Activated B cell treated with CpG ODN at 0.5 μM for 24 hours (primary cell): ENCODE results near the gene DYNLRB1. TPM values are rescaled to one million over a fixed set of nuclear protein-coding genes. Genes with fewer than 3 reads are reported as not detected.
"Not testable (repeated sequence)": the region's sequence is repeated elsewhere in the genome, so short reads cannot be mapped to it uniquely, and the experiment has no call there.

Experiments used
- ATAC-seq: fragments of 200-7000 bp; cut with Tn5 transposase; one replicate; pipeline ENCODE4 v1.10.0; 2021; ENCODE audit warnings: low read depth, mild to moderate bottlenecking, moderate library complexity
- CTCF ChIA-PET: fragments of 350-600 bp; sonication (Branson Sonifier 250); formaldehyde crosslinking; loops from one replicate; lab custom pipeline; 2021; ENCODE audit warnings: antibody characterized with exemption; lab: Charles Lee
- POLR2A ChIA-PET: fragments of 350-600 bp; sonication (Branson Sonifier 250); formaldehyde crosslinking; loops from one replicate; lab custom pipeline; 2021; ENCODE audit warnings: antibody characterized with exemption; lab: Charles Lee
- DNase-seq: peaks from one replicate; pipeline ENCODE4 v3.0.0; 2022
- H3K27ac Mint-ChIP-seq: one replicate; pipeline ENCODE4 v1.8.0; 2020; ENCODE audit warnings: mixed read lengths
- H3K27me3 Mint-ChIP-seq: one replicate; pipeline ENCODE4 v1.8.0; 2021; ENCODE audit warnings: mixed read lengths
- H3K36me3 Mint-ChIP-seq: one replicate; pipeline ENCODE4 v1.8.0; 2021; ENCODE audit warnings: low read depth, mixed read lengths
- H3K4me1 Mint-ChIP-seq: one replicate; pipeline ENCODE4 v1.8.0; 2021; ENCODE audit warnings: mixed read lengths
- H3K4me3 Mint-ChIP-seq: one replicate; pipeline ENCODE4 v1.8.0; 2020; ENCODE audit warnings: mild to moderate bottlenecking, mixed read lengths
- H3K9me3 Mint-ChIP-seq: one replicate; pipeline ENCODE4 v1.8.0; 2020; ENCODE audit warnings: mixed read lengths
- intact Hi-C: fragments of 100-400 bp; cut with micrococcal nuclease; formaldehyde crosslinking; loops from one replicate; pipeline ENCODE4 v1.15.1; 2024
- total RNA-seq: library from RNA; stranded (reverse); gene quantifications from 2 replicates; pipeline ENCODE4 v1.2.3, GENCODE V29; 2022
- TF ChIP-seq, protein P1 (sequence below): fragments of 200-600 bp; IDR thresholded peaks from one replicate; pipeline ENCODE4 v1.8.0; 2022; ENCODE audit warnings: antibody characterized with exemption, mild to moderate bottlenecking

Gene DYNLRB1
- total RNA-seq, 1 donor from 2014 or later, result 65.9 TPM

GRCh38 chr20:34491226-34491931 is 24.8 kb upstream of the DYNLRB1 start:
- CTCF ChIA-PET, result interaction anchor here (1.1 kb wide), 1 partner anchor 14 kb away, joined by 4 read pairs; no protein-coding TSS in a partner anchor
- POLR2A ChIA-PET, result interaction anchor here (0.5 kb wide), 1 partner anchor 120 kb away, joined by 3 read pairs; no protein-coding TSS in a partner anchor
- no peak overlapping the region for H3K27ac Mint-ChIP-seq
- intact Hi-C loops, result no loop called here
- DNase-seq, result no peak
- H3K4me1 Mint-ChIP-seq, result peaks cover 10% of the 10 kb centered on the region
- TF ChIP-seq, protein P1, sequence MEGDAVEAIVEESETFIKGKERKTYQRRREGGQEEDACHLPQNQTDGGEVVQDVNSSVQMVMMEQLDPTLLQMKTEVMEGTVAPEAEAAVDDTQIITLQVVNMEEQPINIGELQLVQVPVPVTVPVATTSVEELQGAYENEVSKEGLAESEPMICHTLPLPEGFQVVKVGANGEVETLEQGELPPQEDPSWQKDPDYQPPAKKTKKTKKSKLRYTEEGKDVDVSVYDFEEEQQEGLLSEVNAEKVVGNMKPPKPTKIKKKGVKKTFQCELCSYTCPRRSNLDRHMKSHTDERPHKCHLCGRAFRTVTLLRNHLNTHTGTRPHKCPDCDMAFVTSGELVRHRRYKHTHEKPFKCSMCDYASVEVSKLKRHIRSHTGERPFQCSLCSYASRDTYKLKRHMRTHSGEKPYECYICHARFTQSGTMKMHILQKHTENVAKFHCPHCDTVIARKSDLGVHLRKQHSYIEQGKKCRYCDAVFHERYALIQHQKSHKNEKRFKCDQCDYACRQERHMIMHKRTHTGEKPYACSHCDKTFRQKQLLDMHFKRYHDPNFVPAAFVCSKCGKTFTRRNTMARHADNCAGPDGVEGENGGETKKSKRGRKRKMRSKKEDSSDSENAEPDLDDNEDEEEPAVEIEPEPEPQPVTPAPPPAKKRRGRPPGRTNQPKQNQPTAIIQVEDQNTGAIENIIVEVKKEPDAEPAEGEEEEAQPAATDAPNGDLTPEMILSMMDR, result no peak
- H3K9me3 Mint-ChIP-seq, result no peaks in the 10 kb centered on the region
- H3K27me3 Mint-ChIP-seq, result no peaks in the 10 kb centered on the region
- ATAC-seq, result no peak
- H3K4me3 Mint-ChIP-seq, result no peak overlapping the region
- H3K36me3 Mint-ChIP-seq, result peaks cover 65% of the 10 kb centered on the region

GRCh38 chr20:34491932-34492509 is 24.2 kb upstream of the DYNLRB1 start:
- peaks cover 10% of the 10 kb centered on the region for H3K4me1 Mint-ChIP-seq
- TF ChIP-seq, protein P1, result no peak
- ATAC-seq, result no peak
- H3K27ac Mint-ChIP-seq, result no peak overlapping the region
- no peak overlapping the region for H3K4me3 Mint-ChIP-seq
- POLR2A ChIA-PET, result no interaction called here
- intact Hi-C loops, result no loop called here
- DNase-seq, result no peak
- peaks cover 66% of the 10 kb centered on the region for H3K36me3 Mint-ChIP-seq
- no peaks in the 10 kb centered on the region for H3K27me3 Mint-ChIP-seq
- CTCF ChIA-PET, result interaction anchor here (1.1 kb wide), 1 partner anchor 15 kb away, joined by 4 read pairs; no protein-coding TSS in a partner anchor
- H3K9me3 Mint-ChIP-seq, result no peaks in the 10 kb centered on the region

DNA sequence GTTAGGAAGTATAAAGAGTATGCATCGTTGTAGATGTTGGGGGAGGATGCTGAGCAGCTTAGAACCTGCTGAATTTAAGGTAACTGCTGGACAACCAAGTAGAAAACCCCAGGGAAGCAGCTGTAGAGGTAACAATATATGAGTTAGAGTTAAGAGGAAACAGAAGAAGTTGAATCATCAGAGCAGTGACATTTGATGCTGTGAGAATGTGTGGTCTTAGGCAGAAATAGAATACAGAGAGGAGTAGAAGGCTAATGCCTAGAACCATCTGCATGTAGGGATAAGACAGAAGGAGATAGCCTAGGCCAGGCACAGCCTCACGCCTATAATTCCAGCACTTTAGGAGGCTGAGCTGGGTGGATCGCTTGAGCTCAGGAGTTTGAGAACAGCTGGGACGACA is 22.6 kb upstream of the DYNLRB1 start:
- Mint-ChIP-seq H3K27me3 (no peaks in the 10 kb centered on the region), H3K9me3 (peaks cover 1% of the 10 kb centered on the region), H3K4me3 (no peak overlapping the region), H3K27ac (no peak overlapping the region), H3K4me1 (peaks cover 10% of the 10 kb centered on the region), H3K36me3 (peaks cover 72% of the 10 kb centered on the region)
- ChIA-PET CTCF (interaction anchor here (1.1 kb wide), 1 partner anchor 181 kb away, joined by 4 read pairs; no protein-coding TSS in a partner anchor), POLR2A (no interaction called here)
- TF ChIP-seq, protein P1, result no peak
- intact Hi-C loops, result no loop called here
- no peak for DNase-seq
- ATAC-seq, result no peak

DNA sequence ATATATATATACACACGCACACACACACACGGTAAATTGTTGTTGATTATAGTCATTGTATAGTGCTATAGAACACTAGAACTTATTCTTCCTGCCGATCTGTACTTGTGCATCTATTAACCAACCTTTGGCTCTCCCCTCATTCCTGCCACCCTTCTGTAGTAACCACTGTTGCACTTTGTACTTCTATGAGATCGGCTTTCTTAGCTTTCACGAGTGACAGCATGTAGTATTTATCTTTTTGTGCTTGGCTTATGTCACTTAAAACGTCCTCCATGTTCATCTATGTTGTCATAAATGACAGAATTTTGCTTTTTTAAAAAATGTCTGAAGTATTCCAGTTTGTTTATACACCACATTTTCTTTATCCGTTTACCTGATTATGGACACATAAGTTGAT is 20.9 kb upstream of the DYNLRB1 start:
- TF ChIP-seq, protein P1, result no peak
- peaks cover 75% of the 10 kb centered on the region for H3K36me3 Mint-ChIP-seq
- ATAC-seq, result no peak
- peaks cover 10% of the 10 kb centered on the region for H3K4me1 Mint-ChIP-seq
- intact Hi-C loops, result no loop called here
- H3K27ac Mint-ChIP-seq, result no peak overlapping the region
- H3K9me3 Mint-ChIP-seq, result peaks cover 5% of the 10 kb centered on the region
- no peaks in the 10 kb centered on the region for H3K27me3 Mint-ChIP-seq
- no peak for DNase-seq
- no peak overlapping the region for H3K4me3 Mint-ChIP-seq
- CTCF ChIA-PET, result interaction anchor here (0.6 to 1.0 kb wide), 3 partner anchors 19 to 672 kb away, joined by 3 read pairs; no protein-coding TSS in a partner anchor
- POLR2A ChIA-PET, result no interaction called here

DNA sequence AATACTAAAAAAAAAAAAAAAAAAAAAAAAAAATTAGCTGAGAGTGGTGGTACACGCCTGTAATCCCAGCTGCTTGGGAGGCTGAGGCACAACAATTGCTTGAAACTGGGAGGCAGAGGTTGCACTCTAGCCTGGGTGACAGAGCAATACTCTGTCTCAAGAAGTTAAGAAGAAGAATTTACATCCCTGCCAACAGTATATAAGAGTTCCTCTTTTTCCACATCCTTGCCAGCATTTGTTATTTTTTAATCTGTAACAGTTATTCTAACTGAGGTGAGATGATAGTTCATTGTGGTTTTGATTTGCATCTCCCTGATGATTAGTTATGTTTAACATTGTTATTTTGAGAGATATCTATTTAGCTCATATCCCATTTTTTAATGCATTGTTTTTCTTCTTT is 20.3 kb upstream of the DYNLRB1 start:
- H3K27me3 Mint-ChIP-seq, result no peaks in the 10 kb centered on the region
- peaks cover 75% of the 10 kb centered on the region for H3K36me3 Mint-ChIP-seq
- ATAC-seq (no peak), DNase-seq (no peak)
- POLR2A ChIA-PET, result no interaction called here
- H3K27ac Mint-ChIP-seq, result no peak overlapping the region
- no peak overlapping the region for H3K4me3 Mint-ChIP-seq
- H3K4me1 Mint-ChIP-seq, result peaks cover 10% of the 10 kb centered on the region
- intact Hi-C loops, result no loop called here
- TF ChIP-seq, protein P1, result no peak
- CTCF ChIA-PET, result interaction anchor here (1.0 kb wide), 1 partner anchor 19 kb away, joined by 3 read pairs; no protein-coding TSS in a partner anchor
- H3K9me3 Mint-ChIP-seq, result peaks cover 10% of the 10 kb centered on the region

- H3K27ac Mint-ChIP-seq, DNase-seq, H3K4me3 Mint-ChIP-seq, CTCF ChIA-PET, H3K27me3 Mint-ChIP-seq, H3K9me3 Mint-ChIP-seq, intact Hi-C loops, POLR2A ChIA-PET, ATAC-seq: not testable (repeated sequence)
- Mint-ChIP-seq H3K4me1 (peaks cover 10% of the 10 kb centered on the region), H3K36me3 (peaks cover 74% of the 10 kb centered on the region)
These were observed 18.6 kb upstream of the DYNLRB1 start for GRCh38 chr20:34497596-34497995.
